HG03108 (cell line): ENCODE results near the gene TMUB1.

Source experiments
- ATAC-seq: cut with Tn5 transposase; IDR thresholded peaks from one replicate; pipeline ENCODE4 v1.9.1; 2021; ENCODE audit warnings: moderate library complexity; ENCODE audit not compliant: unreplicated experiment

Gene TMUB1

DNA sequence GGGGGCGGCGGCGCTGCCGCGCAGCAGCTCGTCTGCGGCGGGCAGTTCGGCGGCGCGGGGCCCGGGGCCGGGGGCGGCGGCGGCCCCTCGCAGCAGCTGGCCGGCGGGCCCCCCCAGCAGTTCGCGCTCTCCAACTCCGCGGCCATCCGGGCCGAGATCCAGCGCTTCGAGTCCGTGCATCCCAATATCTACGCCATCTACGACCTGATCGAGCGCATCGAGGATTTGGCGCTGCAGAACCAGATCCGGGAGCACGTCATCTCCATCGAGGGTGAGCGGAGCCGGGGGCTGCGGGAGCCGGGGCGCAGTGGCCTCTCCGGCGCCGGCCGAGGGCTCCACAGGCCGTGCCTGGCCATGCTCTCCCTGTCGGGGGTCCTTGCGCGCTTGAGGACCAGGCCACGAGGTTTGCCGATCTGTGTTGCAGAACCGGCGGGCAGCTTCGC lies 3.5 kb upstream of the TMUB1 start:
- ATAC-seq, result no peak

GRCh38 chr7:151085691-151086620 lies 2.7 kb upstream of the TMUB1 start, which contains the start of gene AGAP3:
Gene AGAP3, plus strand, starts transcription at chr7:151086475. Its CDS starts 267 bp downstream, at chr7:151086742.
- ATAC-seq, result peak; percentile 37

DNA sequence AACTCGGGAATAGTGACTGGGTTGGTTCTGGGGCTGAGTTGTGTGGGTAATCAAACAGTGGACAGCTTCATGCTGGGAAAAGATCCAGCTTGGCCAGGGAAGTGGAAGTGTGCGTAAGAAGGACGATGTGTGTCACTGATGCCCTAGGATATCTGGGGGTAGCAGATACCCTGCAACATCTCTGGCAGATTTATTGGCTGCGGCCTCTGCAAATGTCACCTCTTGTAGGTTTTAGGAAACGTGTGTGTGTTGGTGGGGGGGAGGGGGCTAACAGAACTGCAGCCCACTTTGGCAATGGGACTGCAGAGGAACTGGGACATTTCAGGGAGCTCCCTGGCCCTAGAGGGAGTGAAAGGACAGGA lies 2.0 kb upstream of the TMUB1 start:
- ATAC-seq, result no peak

GRCh38 chr7:151083824-151084160 lies 499 bp upstream of the TMUB1 start:
- ATAC-seq, result no peak

DNA sequence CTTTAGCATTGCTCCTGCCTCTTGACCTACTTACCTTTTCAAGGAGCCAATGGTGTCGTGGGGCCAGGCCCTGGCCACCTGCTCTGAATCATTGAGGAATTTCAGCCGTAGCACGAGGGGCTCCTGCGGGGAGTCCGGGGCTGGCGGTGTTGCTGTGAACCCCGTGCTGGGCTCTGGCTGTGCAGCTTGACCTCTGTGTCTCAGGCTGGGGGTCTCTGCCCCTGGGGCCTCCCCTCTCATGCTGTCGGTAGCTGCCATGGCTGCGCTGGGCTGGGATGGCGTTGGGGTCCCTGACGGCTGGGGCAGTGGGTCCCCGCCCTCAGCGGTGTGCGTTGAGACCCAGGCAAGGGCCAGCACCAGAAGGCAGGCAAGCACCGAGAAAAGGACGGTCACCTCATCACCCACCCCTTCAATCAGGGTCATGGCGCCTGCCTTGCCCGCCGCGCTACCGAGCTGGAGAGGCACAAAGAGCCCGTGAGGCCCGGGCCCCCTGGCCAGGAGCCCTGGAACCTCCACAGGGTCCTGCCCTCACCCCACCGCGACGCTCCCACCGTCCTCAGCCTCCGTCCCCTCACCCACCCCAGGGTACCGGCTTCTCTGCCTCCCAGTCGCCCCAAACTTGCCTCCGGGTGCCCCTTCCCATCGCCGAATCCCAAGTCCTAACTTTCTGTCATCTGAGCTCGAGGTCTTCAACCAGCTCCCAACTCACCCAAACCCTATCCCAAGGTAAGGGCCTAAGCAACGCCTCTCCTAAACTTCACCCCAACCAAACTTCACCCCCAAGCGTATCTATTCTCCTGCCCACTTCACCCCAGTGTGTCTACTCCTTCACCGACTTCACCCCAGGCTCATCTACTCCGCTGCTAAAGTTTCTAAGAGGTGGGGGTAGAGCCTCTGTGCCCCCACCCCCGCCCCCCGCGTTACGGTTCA lies 887 bp downstream of the TMUB1 start:
- ATAC-seq, result no peak

- ATAC-seq, result no peak
Measured at GRCh38 chr7:151081170-151082101, 1.9 kb downstream of the TMUB1 start.

GRCh38 chr7:151080522-151081169 lies 2.6 kb downstream of the TMUB1 start, which contains the start of gene FASTK:
Gene FASTK, minus strand, starts transcription at chr7:151080809. Its CDS starts 43 bp downstream, at chr7:151080766.
- ATAC-seq, result peak; percentile 72

- no peak for ATAC-seq
Measured at GRCh38 chr7:151080067-151080521, 3.2 kb downstream of the TMUB1 start.

- ATAC-seq, result no peak
Measured at GRCh38 chr7:151079199-151079910, 3.9 kb downstream of the TMUB1 start.

- ATAC-seq, result no peak
Measured at GRCh38 chr7:151078233-151079040, 4.9 kb downstream of the TMUB1 start.

DNA sequence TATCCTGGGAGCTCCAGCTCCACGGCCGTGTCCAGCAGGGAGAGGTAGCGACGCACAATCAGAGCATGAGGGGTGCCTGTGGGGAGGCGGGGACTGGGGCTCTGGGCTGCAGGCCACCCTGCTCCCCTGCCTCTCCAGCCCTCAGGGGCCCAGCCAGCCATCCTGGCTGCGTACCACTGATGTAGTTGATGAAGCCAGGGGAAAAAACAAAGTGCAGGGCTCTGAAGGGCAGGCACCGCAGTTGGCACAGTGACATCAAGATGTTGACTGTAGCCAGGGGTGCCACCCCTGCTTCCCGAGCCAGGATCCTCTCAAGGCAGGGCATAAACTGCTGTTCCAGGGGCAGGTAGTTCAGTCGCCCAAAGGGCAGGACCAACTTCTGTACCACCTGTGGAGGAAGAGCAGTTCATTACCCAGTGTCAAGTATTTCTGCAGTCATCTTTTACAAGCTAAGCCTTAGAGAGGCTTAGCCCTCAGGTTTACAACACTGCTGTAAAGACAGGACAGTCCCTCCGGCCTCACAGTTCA lies 5.5 kb downstream of the TMUB1 start:
- ATAC-seq, result no peak

DNA sequence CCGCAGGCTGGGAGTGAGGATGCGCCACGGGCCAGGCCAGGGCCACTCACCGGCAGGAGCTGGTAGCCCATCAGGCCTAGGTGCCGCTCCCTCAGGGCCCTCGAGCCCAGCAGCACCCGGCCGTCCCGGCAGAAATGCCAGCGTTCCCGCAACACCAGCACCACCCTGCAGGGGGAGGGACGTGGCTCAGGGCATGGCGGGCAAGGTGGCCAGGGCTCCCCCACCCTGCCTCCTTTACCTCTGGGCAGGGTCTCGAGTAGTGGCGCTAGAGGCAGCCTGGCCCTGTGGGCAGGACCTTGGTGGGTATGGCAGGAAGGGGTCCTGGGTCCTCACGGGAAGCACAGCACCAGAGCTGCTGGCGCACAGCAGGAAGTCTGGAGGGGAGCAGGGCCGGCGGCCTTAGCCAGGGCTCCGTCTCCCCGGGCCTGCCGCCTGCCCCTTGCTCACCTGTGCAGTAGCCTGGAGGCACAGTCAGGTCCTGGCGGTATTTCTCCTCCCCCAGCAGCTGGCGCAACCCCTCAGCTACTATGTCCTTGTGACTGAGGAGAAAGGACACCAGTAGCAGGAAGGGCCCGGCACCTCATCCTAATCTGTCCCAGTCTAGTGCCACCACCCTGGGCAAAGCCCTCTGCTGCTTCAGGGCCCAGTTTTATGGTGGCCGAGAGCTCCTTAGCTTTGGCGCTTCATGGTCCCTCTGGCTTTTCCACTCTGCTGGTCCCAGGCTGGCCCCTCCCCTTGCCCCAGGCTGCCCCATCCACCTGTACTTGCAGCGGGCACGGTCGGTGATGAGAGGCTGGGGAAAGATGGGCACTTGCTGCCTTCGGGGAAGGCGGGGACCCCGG lies 6.2 kb downstream of the TMUB1 start:
- no peak for ATAC-seq

GRCh38 chr7:151075978-151076426 lies 7.3 kb downstream of the TMUB1 start:
- no peak for ATAC-seq

GRCh38 chr7:151075662-151075971 lies 7.7 kb downstream of the TMUB1 start:
- no peak for ATAC-seq

DNA sequence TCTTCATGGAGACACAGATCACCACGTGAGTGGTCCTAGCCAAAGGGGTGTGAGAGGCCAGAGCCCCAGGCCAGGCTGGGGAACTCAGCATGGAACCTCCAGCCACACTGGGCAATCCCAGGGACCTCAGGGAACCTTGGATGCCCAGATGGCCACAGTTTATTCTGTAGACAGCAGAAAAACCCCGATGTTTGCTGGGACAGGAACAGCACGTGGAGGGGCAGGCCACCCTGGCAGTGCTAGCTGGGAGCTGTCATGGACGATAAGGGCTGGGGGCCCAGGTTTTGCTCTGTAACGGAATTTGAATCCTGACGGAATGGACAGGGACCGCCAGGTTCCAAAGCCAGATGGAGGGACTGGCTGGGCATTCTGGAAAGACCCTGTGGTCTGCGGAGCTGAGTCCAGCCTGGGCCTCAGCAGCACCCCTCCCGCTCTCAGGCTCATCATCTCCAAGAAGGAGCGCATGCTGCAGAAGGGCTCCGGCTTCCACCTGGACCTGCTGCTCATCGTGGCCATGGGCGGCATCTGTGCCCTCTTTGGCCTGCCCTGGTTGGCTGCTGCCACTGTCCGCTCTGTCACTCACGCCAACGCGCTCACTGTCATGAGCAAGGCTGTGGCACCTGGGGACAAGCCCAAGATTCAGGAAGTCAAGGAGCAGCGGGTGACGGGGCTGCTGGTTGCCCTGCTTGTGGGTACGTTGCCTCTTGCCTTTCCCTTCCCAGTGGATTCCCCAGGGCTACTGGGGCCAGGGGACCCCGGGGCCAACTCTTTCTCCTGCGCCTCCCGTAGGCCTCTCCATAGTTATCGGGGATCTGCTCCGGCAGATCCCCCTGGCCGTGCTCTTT lies 8.3 kb downstream of the TMUB1 start:
- no peak for ATAC-seq

- ATAC-seq, result no peak
Measured at GRCh38 chr7:151073990-151074389, 9.3 kb downstream of the TMUB1 start.
